ENCODE data around the gene TBC1D22A. TPM values are rescaled to one million over a fixed set of nuclear protein-coding genes. Genes with fewer than 3 reads are reported as not detected.
"Not testable (repeated sequence)": the region's sequence is repeated elsewhere in the genome, so short reads cannot be mapped to it uniquely, and the experiment has no call there.

The TBC1D22A gene
- total RNA-seq, 1 experiment from 2014 or later, result 32.6 TPM

GRCh38 chr22:46977656-46978343 is 215.3 kb downstream of the TBC1D22A start:
- Histone ChIP-seq H3K27me3 (replicated peaks; ENCODE audit: control insufficient read depth, insufficient read depth, low read length) (no peaks in the 10 kb centered on the region), H3K36me3 (ENCODE audit: control insufficient read depth, insufficient read depth, low read length) (peaks cover 2% of the 10 kb centered on the region), H3K4me1 (no peaks in the 10 kb centered on the region), H3K4me3 (ENCODE audit: low read depth, low read length) (no peak overlapping the region), H3K9me3 (no peaks in the 10 kb centered on the region)
- no peak for DNase-seq
- no TSS peak for BruUV-seq (replicated peaks)
- ChIA-PET CTCF (no interaction called here), POLR2A (no interaction called here)
- Mint-ChIP-seq H3K27ac (ENCODE audit: unreplicated experiment) (no peak overlapping the region), H3K4me3 (ENCODE audit: unreplicated experiment) (no peak overlapping the region), H3K9me3 (ENCODE audit: unreplicated experiment) (no peaks in the 10 kb centered on the region), H3K36me3 (ENCODE audit: insufficient read depth, unreplicated experiment) (peaks cover 12% of the 10 kb centered on the region), H3K27me3 (ENCODE audit: insufficient read depth, unreplicated experiment) (no peaks in the 10 kb centered on the region), H3K4me1 (ENCODE audit: low read depth, unreplicated experiment) (no peaks in the 10 kb centered on the region)
- no peak for TF ChIP-seq CTCF (IDR thresholded peaks at IDR 0.05; ENCODE audit: insufficient read depth in 1 of 2, low read depth in 1 of 2, low read length in 1 of 2, severe bottlenecking in 1 of 2, unreplicated experiment in 1 of 2)
- intact Hi-C loops (cut with micrococcal nuclease; ENCODE audit: unreplicated experiment), result no loop called here

GRCh38 chr22:46978668-46979067 is 216.2 kb downstream of the TBC1D22A start:
- H3K9me3 Mint-ChIP-seq (ENCODE audit: unreplicated experiment); BruUV-seq (replicated peaks); CTCF ChIA-PET; DNase-seq; H3K27ac Mint-ChIP-seq (ENCODE audit: unreplicated experiment); H3K4me1 Mint-ChIP-seq (ENCODE audit: low read depth, unreplicated experiment); H3K4me3 ChIP-seq (ENCODE audit: low read depth, low read length); H3K36me3 ChIP-seq (ENCODE audit: control insufficient read depth, insufficient read depth, low read length); intact Hi-C loops (cut with micrococcal nuclease; ENCODE audit: unreplicated experiment); H3K4me3 Mint-ChIP-seq (ENCODE audit: unreplicated experiment); H3K27me3 Mint-ChIP-seq (ENCODE audit: insufficient read depth, unreplicated experiment); POLR2A ChIA-PET; H3K4me1 ChIP-seq; H3K27me3 ChIP-seq (replicated peaks; ENCODE audit: control insufficient read depth, insufficient read depth, low read length); H3K9me3 ChIP-seq: not testable (repeated sequence)
- H3K36me3 Mint-ChIP-seq (ENCODE audit: insufficient read depth, unreplicated experiment), result peaks cover 12% of the 10 kb centered on the region

GRCh38 chr22:46979506-46979905 is 217.1 kb downstream of the TBC1D22A start:
- Histone ChIP-seq H3K9me3 (no peaks in the 10 kb centered on the region), H3K4me1 (no peaks in the 10 kb centered on the region), H3K4me3 (ENCODE audit: low read depth, low read length) (no peak overlapping the region), H3K27me3 (replicated peaks; ENCODE audit: control insufficient read depth, insufficient read depth, low read length) (no peaks in the 10 kb centered on the region), H3K36me3 (ENCODE audit: control insufficient read depth, insufficient read depth, low read length) (peaks cover 2% of the 10 kb centered on the region)
- Mint-ChIP-seq H3K4me3 (ENCODE audit: unreplicated experiment) (no peak overlapping the region), H3K9me3 (ENCODE audit: unreplicated experiment) (no peaks in the 10 kb centered on the region), H3K4me1 (ENCODE audit: low read depth, unreplicated experiment) (no peaks in the 10 kb centered on the region), H3K36me3 (ENCODE audit: insufficient read depth, unreplicated experiment) (peaks cover 12% of the 10 kb centered on the region), H3K27me3 (ENCODE audit: insufficient read depth, unreplicated experiment) (no peaks in the 10 kb centered on the region), H3K27ac (ENCODE audit: unreplicated experiment) (no peak overlapping the region)
- CTCF ChIA-PET, result no interaction called here
- TF ChIP-seq CTCF (IDR thresholded peaks at IDR 0.05; ENCODE audit: insufficient read depth in 1 of 2, low read depth in 1 of 2, low read length in 1 of 2, severe bottlenecking in 1 of 2, unreplicated experiment in 1 of 2), result no peak
- POLR2A ChIA-PET, result no interaction called here
- intact Hi-C loops (cut with micrococcal nuclease; ENCODE audit: unreplicated experiment), result no loop called here
- BruUV-seq (replicated peaks), result no TSS peak
- DNase-seq, result no peak

DNA sequence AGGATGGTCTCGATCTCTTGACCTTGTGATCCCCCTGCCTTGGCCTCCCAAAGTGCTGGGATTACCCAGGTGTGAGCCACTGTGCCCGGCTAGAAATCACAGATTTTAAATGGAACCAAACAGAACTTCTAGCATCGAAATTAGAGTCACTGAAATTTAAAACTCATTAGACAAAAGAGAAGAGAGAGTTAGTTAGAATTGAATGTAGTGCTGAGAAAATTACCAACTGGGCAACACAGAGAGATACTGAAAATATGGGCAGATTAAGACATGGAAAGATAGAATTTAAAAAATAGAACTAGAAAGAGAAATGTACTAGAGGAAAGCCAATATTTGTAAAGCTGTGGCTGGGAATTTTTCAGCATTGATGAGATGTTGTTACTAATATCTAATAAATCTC is 217.9 kb downstream of the TBC1D22A start:
- Mint-ChIP-seq H3K4me3 (ENCODE audit: unreplicated experiment) (no peak overlapping the region), H3K4me1 (ENCODE audit: low read depth, unreplicated experiment) (no peaks in the 10 kb centered on the region), H3K27ac (ENCODE audit: unreplicated experiment) (no peak overlapping the region), H3K36me3 (ENCODE audit: insufficient read depth, unreplicated experiment) (peaks cover 12% of the 10 kb centered on the region), H3K27me3 (ENCODE audit: insufficient read depth, unreplicated experiment) (no peaks in the 10 kb centered on the region), H3K9me3 (ENCODE audit: unreplicated experiment) (no peaks in the 10 kb centered on the region)
- POLR2A ChIA-PET, result no interaction called here
- no peak for DNase-seq
- BruUV-seq (replicated peaks), result no TSS peak
- Histone ChIP-seq H3K9me3 (no peaks in the 10 kb centered on the region), H3K27me3 (replicated peaks; ENCODE audit: control insufficient read depth, insufficient read depth, low read length) (no peaks in the 10 kb centered on the region), H3K4me3 (ENCODE audit: low read depth, low read length) (no peak overlapping the region), H3K36me3 (ENCODE audit: control insufficient read depth, insufficient read depth, low read length) (peaks cover 2% of the 10 kb centered on the region), H3K4me1 (no peaks in the 10 kb centered on the region)
- intact Hi-C loops (cut with micrococcal nuclease; ENCODE audit: unreplicated experiment), result no loop called here
- CTCF ChIA-PET, result no interaction called here
- no peak for TF ChIP-seq CTCF (IDR thresholded peaks at IDR 0.05; ENCODE audit: insufficient read depth in 1 of 2, low read depth in 1 of 2, low read length in 1 of 2, severe bottlenecking in 1 of 2, unreplicated experiment in 1 of 2)
